HUES48 (cell line): ENCODE data around the gene USP15.

Source experiments
- H3K27ac ChIP-seq: one replicate; pipeline ENCODE4 v1.7.0; 2013; ENCODE audit warnings: low read depth, low read length, inconsistent platforms
- H3K27me3 ChIP-seq: 2 replicates; pipeline ENCODE4 v1.6.1; 2013; ENCODE audit warnings: mild to moderate bottlenecking, low read length; ENCODE audit not compliant: control insufficient read depth, insufficient read depth
- H3K36me3 ChIP-seq: 2 replicates; pipeline ENCODE4 v1.6.1; 2013; ENCODE audit warnings: low read length; ENCODE audit not compliant: control insufficient read depth, insufficient read depth
- H3K4me1 ChIP-seq: 2 replicates; pipeline ENCODE4 v1.6.1; 2013; ENCODE audit warnings: mild to moderate bottlenecking, low read length; ENCODE audit not compliant: control insufficient read depth, insufficient read depth
- H3K4me3 ChIP-seq: 2 replicates; pipeline ENCODE4 v1.5.1; 2013; ENCODE audit warnings: mild to moderate bottlenecking, low read depth, low read length
- H3K9ac ChIP-seq: 2 replicates; pipeline ENCODE4 v1.6.1; 2013; ENCODE audit warnings: mild to moderate bottlenecking, low read depth, low read length, moderate library complexity
- H3K9me3 ChIP-seq: 2 replicates; pipeline ENCODE4 v1.6.1; 2013; ENCODE audit warnings: low read length; ENCODE audit not compliant: control insufficient read depth, insufficient read depth

USP15 gene

GRCh38 chr12:62372134-62372533, 111.9 kb downstream of the USP15 start:
- no peaks in the 10 kb centered on the region for H3K36me3 ChIP-seq
- no peak overlapping the region for H3K4me3 ChIP-seq
- no peaks in the 10 kb centered on the region for H3K9me3 ChIP-seq
- no peak overlapping the region for H3K9ac ChIP-seq
- H3K4me1 ChIP-seq: no peaks in the 10 kb centered on the region
- H3K27me3 ChIP-seq: no peaks in the 10 kb centered on the region
- no peak overlapping the region for H3K27ac ChIP-seq

DNA sequence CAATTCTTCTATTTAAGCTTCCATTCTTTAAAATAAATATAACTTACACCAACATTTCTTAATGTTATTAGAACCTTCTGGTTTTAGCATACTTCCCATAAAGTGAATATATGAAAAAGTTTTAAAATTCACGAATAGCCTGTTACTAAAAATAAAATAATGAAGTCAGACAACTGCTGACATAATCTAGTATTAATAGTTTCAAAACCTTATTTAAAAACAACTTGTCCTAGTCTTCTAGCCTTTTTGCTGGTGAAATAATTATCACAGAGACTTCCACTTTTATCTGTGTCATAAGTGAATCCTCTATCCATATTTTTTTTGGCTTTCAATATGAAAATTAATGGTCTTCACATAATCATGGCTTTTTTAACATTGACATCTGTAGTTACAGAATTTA, 112.6 kb downstream of the USP15 start:
- Histone ChIP-seq H3K36me3 (no peaks in the 10 kb centered on the region), H3K27ac (no peak overlapping the region), H3K27me3 (no peaks in the 10 kb centered on the region), H3K9ac (no peak overlapping the region), H3K4me3 (no peak overlapping the region), H3K4me1 (no peaks in the 10 kb centered on the region), H3K9me3 (no peaks in the 10 kb centered on the region)

DNA sequence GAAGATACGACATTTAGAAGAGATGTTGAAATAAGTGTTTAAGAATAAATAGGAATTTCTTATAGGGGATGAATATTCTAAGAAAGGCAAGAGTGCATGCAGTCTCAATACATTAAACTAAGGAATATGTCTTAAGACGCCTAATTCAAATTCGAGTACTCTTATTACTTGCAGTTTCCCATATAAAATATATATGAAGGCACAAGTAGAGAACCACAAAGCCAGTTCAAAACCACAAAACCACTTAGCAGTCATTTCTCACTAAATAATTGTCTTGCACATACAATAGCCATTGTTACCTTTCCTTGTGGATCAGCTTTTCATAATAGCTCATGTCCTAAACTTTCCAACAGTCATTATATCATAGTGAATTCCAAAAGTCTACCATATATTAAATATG, 115.4 kb downstream of the USP15 start:
- H3K36me3 ChIP-seq: no peaks in the 10 kb centered on the region
- H3K4me1 ChIP-seq: no peaks in the 10 kb centered on the region
- no peak overlapping the region for H3K27ac ChIP-seq
- no peaks in the 10 kb centered on the region for H3K9me3 ChIP-seq
- no peak overlapping the region for H3K4me3 ChIP-seq
- H3K9ac ChIP-seq: no peak overlapping the region
- H3K27me3 ChIP-seq: no peaks in the 10 kb centered on the region

DNA sequence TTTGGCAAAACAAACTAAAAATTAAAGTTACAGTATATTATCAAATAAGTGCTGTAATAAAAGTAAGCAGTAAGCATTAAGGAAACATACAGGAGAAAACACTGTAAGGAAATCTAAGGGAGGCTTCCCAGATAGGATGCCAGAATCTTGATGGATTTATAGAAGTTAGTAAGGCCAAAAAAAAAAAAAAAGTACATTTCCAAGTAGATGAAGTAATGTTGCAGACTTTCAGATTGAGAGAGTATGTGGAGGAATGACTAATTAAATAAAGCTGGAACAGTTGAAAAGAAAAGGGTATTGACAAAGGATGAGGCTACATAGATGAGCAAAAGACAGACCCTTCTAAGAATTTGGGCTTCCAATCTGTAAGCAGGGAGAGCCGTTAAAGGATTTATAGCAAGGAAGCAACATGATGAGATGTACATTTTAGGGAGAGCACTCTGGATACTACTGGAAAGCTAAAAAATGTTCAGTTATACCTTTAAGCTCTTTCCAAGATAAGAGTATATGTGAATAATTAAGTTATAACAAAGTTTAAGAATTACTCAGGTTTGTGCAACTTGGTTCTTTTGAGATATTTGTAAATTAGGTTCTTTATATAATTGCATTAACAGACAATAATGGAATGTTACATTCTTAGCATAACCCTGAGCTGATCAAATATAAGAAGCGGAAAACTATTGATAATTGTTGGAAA, 119.0 kb downstream of the USP15 start:
- no peak overlapping the region for H3K27ac ChIP-seq
- H3K9ac ChIP-seq: no peak overlapping the region
- no peaks in the 10 kb centered on the region for H3K4me1 ChIP-seq
- H3K36me3 ChIP-seq: no peaks in the 10 kb centered on the region
- no peaks in the 10 kb centered on the region for H3K27me3 ChIP-seq
- H3K4me3 ChIP-seq: no peak overlapping the region
- H3K9me3 ChIP-seq: no peaks in the 10 kb centered on the region

- H3K27ac ChIP-seq: no peak overlapping the region
- H3K36me3 ChIP-seq: peaks cover 2% of the 10 kb centered on the region; the same call in 1 of the 2 replicates
- H3K4me1 ChIP-seq: no peaks in the 10 kb centered on the region
- H3K9ac ChIP-seq: no peak overlapping the region
- H3K4me3 ChIP-seq: no peak overlapping the region
- H3K9me3 ChIP-seq: no peaks in the 10 kb centered on the region
- H3K27me3 ChIP-seq: no peaks in the 10 kb centered on the region
These were observed 119.5 kb downstream of the USP15 start for GRCh38 chr12:62379723-62380045.

- Histone ChIP-seq H3K4me1 (no peaks in the 10 kb centered on the region), H3K9me3 (no peaks in the 10 kb centered on the region), H3K27me3 (no peaks in the 10 kb centered on the region), H3K4me3 (no peak overlapping the region), H3K27ac (no peak overlapping the region), H3K36me3 (peaks cover 5% of the 10 kb centered on the region; the same call in 1 of the 2 replicates), H3K9ac (no peak overlapping the region)
These were observed 122.3 kb downstream of the USP15 start for GRCh38 chr12:62382526-62382925.

DNA sequence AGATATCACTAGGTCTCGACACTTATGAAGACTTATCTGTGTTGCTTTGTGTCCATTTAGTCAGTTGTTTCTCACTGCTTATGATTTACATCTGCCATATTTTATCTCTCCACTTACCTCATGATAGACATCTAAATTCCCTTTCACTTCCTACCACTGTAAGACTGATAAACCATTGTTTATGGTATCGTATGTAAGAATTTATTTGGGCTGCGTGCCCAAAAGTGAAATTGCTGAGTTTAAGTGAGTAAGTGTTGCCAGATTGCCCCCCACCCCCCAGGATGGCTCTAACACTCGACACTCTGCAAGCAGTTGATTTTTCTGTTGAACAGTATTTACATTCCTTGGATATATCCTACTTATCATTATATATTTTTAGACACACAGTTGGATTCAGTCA, 136.5 kb downstream of the USP15 start:
- Histone ChIP-seq H3K27me3 (no peaks in the 10 kb centered on the region), H3K9me3 (no peaks in the 10 kb centered on the region), H3K27ac (no peak overlapping the region), H3K9ac (no peak overlapping the region), H3K4me3 (no peak overlapping the region), H3K36me3 (peaks cover 46% of the 10 kb centered on the region), H3K4me1 (no peaks in the 10 kb centered on the region)

DNA sequence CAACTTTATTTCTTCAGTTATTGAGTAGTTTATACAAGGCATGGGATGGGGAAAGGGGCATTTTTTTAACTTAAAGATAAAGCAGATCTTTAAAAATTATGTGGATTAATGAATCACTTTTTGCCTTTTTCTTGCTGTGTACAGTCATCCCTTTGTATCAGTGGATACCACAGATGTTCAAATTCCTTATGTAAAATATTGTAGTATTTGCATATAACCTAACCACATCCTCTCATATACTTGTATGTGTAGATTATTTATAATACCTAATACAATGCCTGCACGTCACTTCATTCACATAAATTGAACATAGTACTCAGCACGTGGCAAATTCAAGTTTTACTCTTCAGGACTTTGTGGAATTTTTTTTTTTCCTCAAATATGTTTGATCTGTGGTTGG, 139.9 kb downstream of the USP15 start:
- H3K36me3 ChIP-seq: peaks cover 35% of the 10 kb centered on the region
- no peaks in the 10 kb centered on the region for H3K4me1 ChIP-seq
- H3K4me3 ChIP-seq: no peak overlapping the region
- no peak overlapping the region for H3K27ac ChIP-seq
- H3K27me3 ChIP-seq: no peaks in the 10 kb centered on the region
- no peak overlapping the region for H3K9ac ChIP-seq
- H3K9me3 ChIP-seq: no peaks in the 10 kb centered on the region

DNA sequence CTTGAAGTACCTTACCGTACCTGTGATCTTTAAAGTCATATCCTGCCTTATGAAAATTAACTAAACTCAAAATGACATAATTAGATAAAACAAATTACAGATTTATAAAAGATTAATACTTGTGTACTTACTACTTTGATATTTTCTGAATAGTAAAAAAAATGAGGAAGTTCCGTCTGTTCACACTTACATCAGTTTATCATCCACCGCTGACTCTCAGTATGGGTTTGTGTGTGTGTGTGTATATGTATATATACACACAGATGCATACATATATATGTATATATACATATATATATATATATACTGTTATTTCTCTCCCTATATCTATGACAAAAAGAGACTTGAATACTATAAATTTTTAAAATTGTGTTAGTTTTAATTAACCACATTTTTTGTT, 141.4 kb downstream of the USP15 start:
- Histone ChIP-seq H3K4me3 (no peak overlapping the region), H3K27me3 (no peaks in the 10 kb centered on the region), H3K36me3 (peaks cover 22% of the 10 kb centered on the region), H3K9me3 (no peaks in the 10 kb centered on the region), H3K27ac (no peak overlapping the region), H3K4me1 (no peaks in the 10 kb centered on the region), H3K9ac (no peak overlapping the region)

DNA sequence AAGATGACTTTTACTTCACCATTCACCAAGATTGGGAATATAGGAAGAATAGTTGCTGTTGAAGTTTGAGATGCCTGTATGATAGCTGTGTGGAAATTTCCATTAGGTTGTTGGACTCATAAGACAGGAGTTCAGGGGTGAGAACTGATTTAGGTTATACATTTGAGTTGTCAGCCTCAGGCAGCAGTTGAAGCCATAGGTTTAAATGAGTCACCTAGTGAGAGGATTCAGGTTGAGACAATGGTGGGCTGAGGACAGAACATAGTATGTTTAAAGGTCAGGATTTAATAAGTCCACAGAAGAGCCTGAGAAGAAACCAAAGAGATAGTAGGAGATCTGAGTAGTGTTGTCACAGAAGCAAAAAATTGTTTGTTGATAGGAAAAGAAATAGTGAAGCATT, 142.8 kb downstream of the USP15 start:
- no peak overlapping the region for H3K9ac ChIP-seq
- H3K4me3 ChIP-seq: no peak overlapping the region
- H3K36me3 ChIP-seq: peaks cover 17% of the 10 kb centered on the region; the same call in 1 of the 2 replicates
- no peaks in the 10 kb centered on the region for H3K4me1 ChIP-seq
- no peaks in the 10 kb centered on the region for H3K27me3 ChIP-seq
- H3K27ac ChIP-seq: no peak overlapping the region
- H3K9me3 ChIP-seq: no peaks in the 10 kb centered on the region

- Histone ChIP-seq H3K4me1 (no peaks in the 10 kb centered on the region), H3K27ac (no peak overlapping the region), H3K27me3 (no peaks in the 10 kb centered on the region), H3K4me3 (no peak overlapping the region), H3K36me3 (peaks cover 8% of the 10 kb centered on the region; the same call in 1 of the 2 replicates), H3K9ac (no peak overlapping the region), H3K9me3 (no peaks in the 10 kb centered on the region)
These were observed 147.4 kb downstream of the USP15 start for GRCh38 chr12:62407587-62407986.
